Placental epithelial cell (primary cell): ENCODE results near the gene CARD6. TPM values are rescaled to one million over a fixed set of nuclear protein-coding genes. Genes with fewer than 3 reads are reported as not detected.

ENCODE experiments used
- small RNA-seq: library from RNA; depleted of rRNA; stranded (forward); fragments of <200 nt; gene quantifications from one replicate; pipeline ENCODE3, GENCODE V24; 2012
- total RNA-seq: library from RNA; depleted of rRNA; stranded (reverse); fragments of >200 nt; gene quantifications from 2 replicates; pipeline ENCODE4 v1.2.3, GENCODE V29; 2012

Gene CARD6, protein sequence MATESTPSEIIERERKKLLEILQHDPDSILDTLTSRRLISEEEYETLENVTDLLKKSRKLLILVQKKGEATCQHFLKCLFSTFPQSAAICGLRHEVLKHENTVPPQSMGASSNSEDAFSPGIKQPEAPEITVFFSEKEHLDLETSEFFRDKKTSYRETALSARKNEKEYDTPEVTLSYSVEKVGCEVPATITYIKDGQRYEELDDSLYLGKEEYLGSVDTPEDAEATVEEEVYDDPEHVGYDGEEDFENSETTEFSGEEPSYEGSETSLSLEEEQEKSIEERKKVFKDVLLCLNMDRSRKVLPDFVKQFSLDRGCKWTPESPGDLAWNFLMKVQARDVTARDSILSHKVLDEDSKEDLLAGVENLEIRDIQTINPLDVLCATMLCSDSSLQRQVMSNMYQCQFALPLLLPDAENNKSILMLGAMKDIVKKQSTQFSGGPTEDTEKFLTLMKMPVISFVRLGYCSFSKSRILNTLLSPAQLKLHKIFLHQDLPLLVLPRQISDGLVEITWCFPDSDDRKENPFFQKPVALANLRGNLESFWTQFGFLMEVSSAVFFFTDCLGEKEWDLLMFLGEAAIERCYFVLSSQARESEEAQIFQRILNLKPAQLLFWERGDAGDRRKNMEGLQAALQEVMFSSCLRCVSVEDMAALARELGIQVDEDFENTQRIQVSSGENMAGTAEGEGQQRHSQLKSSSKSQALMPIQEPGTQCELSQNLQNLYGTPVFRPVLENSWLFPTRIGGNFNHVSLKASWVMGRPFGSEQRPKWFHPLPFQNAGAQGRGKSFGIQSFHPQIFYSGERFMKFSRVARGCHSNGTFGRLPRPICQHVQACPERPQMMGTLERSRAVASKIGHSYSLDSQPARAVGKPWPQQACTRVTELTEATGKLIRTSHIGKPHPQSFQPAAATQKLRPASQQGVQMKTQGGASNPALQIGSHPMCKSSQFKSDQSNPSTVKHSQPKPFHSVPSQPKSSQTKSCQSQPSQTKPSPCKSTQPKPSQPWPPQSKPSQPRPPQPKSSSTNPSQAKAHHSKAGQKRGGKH
- under 0.01 and 0.43 TPM in 2 replicates for total RNA-seq

DNA sequence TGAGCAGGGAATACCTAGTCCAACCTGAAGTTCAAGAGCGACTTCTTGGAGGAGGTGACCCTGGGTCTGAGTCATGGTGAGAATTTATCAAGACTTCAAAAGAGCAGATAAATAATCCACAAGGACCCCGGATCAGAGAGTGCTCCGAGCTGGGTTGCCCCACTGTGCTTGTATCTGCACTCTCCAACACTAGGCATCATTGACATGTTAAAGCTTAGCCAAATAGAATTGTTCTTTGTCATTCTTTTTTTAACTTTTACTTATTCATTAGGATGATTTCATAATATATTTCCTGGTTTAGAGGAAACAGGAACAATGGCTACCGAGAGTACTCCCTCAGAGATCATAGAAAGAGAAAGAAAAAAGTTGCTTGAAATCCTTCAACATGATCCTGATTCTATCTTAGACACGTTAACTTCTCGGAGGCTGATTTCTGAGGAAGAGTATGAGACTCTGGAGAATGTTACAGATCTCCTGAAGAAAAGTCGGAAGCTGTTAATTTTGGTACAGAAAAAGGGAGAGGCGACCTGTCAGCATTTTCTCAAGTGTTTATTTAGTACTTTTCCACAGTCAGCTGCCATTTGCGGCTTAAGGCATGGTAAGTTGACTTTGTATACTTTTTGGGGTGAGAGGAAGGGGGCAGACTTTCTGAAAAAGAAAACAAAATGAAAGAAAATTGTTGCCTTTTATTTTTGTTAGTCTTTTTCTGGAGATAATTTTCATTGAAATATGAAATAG is at the start of gene CARD6:
CARD6 (plus strand) TSS at position 300 of the 738 bp plus-strand sequence; CDS start at position 316, 16 bp downstream.

DNA sequence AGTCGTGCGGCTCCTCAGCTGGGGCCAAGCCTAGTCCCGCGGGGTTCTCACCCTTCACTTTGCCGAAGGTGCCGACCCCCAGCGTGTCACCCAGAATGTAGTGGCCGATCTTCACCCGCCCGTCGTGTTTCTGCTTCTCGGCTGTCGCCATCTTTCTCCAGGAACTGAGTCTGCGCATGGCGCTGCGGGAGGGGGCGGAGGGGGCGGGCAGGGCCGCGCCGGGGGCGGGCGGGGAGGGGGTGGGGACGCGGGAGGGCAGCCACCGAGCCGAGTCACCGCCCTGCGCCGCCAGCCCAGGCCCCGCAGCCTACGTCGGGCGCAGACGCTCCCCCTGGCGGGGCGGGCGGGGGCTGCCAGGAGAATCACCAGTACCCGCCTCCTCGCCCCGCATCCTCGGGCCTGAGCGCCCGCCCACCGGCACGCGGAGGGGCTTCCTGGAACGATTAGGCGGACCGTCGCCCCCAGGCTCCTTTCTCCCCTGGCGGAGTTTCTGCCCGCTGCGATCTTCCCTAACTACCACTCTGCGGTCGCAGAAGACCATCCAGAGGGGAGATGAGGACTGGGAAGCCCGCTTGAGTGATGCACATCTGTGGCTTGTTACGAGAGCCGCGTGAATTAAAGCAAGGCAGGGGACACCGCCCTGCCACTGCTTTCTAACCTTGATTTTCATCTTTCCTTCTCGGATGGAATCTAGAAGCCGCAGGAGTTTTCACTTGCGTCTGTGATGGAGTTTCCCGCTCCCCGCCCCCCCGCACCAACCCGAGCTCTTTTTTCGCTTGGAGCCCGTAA is 43.0 kb upstream of the CARD6 start, which contains the start of gene PRKAA1:
PRKAA1 (minus strand) TSS at position 363 of the 789 bp plus-strand sequence; CDS start at position 178, 185 bp downstream.

DNA sequence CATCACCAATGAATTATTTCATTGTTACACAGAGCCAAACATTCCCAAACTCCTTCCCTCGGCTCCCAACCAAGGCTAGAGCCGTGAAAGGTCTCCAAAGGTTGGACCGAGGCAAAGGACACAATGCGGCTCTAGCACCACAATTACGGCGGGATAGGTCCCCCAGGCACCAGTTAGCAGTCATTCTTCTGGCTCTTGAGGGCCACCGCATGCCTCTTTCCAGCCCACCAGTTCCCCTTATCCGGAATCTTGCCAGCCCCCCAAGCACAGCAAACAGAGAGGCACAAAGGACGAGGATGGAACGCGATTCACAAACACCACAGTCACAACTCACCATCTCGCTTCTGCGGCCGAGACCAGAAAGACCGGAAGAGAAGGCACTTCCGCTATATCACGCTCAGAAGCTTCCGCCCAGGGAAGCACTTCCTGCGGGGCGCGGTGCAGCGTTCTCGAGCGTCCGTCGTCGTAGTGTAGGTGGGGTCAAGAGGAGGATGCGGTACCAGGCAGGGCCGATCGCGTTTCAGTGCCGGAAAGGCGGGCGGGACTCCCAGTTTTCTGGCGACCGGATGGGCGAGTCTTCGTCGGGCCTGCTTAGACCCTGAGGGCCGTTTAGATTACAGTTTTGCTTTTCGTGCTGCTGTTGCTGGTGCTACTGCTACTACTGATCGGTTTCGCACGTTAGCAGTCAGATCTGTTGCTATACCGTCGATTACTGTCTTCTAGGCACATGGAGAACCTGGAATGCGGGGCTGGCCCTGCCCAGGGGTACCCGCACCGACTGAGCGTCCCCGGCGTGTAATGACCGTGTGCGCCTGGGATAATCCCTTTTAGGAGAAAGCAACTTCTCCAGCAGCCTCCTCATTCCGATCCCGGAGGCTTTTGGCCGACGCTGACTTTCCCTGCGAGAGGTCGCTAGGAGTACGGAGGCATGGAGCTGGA is 6.0 kb upstream of the CARD6 start, which contains the start of gene RPL37:
RPL37 (minus strand) TSS at position 374 of the 939 bp plus-strand sequence; CDS start at position 337, 37 bp downstream.

DNA sequence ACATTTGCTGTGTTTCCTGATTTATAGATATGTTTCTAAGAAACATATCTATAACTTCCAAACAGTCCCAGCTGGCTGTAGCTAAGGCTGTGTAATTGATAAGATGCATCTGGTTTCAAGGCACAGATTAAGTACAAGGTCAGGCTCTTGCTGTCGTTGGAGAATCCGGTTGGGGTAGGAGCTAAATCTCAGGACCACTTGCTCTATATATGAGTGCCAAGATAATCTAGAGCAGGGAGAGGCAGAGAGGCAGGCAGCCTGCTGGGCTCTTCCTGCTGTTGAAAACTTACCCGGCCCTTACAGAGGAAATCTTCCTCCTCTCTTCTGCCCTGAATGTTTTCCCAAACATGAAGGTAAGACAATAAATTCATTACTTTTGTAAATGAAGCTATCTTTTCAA is 68.1 kb downstream of the CARD6 start, which contains the start of gene C7:
C7 (plus strand) TSS at position 234 of the 400 bp plus-strand sequence; CDS start at position 348, 114 bp downstream.

Small RNAs within 50 kb of the gene (small RNA-seq; reads per million reads assigned to genes)
- gene SNORD72: 6.3 reads per million, percentile 93 among the genes with 10 or more reads in this experiment

Other genes starting within 250 kb of the CARD6 start
- 0.39 TPM in 1 of 2 replicates, not detected in the other for gene PTGER4, start 161.5 kb upstream of the CARD6 start, total RNA-seq
- gene TTC33, start 85.4 kb upstream of the CARD6 start, total RNA-seq: 12.6 and 13.3 TPM in 2 replicates
- 61.6 and 70.5 TPM in 2 replicates for gene PRKAA1, start 43.0 kb upstream of the CARD6 start, total RNA-seq
- gene RPL37, start 6.1 kb upstream of the CARD6 start, total RNA-seq: 138 and 1,774 TPM in 2 replicates
- gene C7, start 68.1 kb downstream of the CARD6 start, total RNA-seq: not detected in 2 replicates
- not detected in 2 replicates for gene MROH2B, start 230.0 kb downstream of the CARD6 start, total RNA-seq